GM12874 (cell line): Measurements from ENCODE around the gene GALNT9.

Source experiments
- CTCF ChIP-seq: IDR thresholded peaks from 2 replicates; pipeline ENCODE4 v1.5.1; 2011; ENCODE audit warnings: low read depth, mild to moderate bottlenecking, control low read depth, low read length, moderate library complexity; ENCODE audit not compliant: insufficient read depth

The GALNT9 gene

GRCh38 chr12:132315507-132315906 is 13.9 kb downstream of the GALNT9 start:
- TF ChIP-seq CTCF: no peak

GRCh38 chr12:132314516-132315233 is 14.7 kb downstream of the GALNT9 start:
- no peak for TF ChIP-seq CTCF

- no peak for TF ChIP-seq CTCF
Observed at GRCh38 chr12:132314035-132314434, 15.4 kb downstream of the GALNT9 start.

GRCh38 chr12:132313182-132313581 is 16.2 kb downstream of the GALNT9 start:
- no peak for TF ChIP-seq CTCF

GRCh38 chr12:132312516-132312915 is 16.9 kb downstream of the GALNT9 start:
- no peak for TF ChIP-seq CTCF

GRCh38 chr12:132311201-132311915 is 18.0 kb downstream of the GALNT9 start:
- no peak for TF ChIP-seq CTCF

GRCh38 chr12:132310181-132311040 is 19.0 kb downstream of the GALNT9 start:
- no peak for TF ChIP-seq CTCF
